Measurements from ENCODE around the gene KCNH6.

The KCNH6 gene

DNA sequence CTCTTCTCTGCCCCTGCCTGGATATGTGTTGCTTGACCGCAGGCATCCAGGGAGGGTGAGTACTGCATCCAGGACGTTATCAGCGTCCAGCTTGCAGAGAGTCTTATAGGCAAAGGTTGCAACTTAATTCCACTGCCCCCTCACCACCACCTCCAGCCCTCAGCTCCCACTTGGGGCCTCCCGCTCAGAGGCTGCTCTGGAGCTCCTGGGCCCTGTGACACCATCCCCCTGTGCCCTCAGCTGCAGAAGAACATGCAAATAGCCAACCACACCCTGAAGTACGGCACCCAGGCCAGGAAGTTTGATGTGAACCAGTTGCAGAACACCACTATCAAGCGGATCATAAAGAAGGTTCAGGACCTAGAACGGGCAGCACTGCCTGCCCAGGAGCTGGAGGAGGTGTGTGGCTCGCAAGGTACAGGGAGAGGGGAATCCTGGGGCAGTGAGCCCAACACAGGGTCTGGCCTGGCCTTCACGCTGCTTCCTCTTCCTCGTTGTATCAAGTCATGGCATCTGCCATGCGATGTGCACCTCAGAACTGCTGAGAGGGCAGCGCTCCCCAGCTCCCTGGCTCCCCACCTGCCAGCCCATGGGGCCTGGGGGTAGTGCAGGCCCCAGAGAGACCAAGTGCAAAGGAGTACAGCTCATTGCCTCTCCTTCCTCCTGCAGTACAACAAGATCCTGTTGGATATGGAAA is 36.7 kb upstream of the KCNH6 start:
- DNase-seq (ENCODE audit: low read depth in 2 of 2): no peak

DNA sequence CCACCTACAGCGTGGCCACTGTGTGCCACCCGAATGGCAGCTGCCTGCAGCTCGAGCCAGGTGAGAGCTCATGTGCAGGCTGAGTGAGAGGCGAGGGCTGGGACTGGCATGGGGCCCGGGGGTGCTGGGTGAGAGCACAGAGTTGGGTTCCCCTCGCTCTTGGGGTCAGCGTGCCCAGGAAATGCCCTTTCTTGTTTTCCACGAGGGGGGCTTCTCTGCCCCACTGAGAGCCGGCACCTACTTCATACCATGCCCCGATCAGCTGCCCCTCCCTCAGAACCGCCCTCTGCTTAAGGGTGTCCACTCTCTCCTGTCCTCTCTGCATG is 36.2 kb upstream of the KCNH6 start:
- no peak for DNase-seq (ENCODE audit: low read depth in 2 of 2)

DNA sequence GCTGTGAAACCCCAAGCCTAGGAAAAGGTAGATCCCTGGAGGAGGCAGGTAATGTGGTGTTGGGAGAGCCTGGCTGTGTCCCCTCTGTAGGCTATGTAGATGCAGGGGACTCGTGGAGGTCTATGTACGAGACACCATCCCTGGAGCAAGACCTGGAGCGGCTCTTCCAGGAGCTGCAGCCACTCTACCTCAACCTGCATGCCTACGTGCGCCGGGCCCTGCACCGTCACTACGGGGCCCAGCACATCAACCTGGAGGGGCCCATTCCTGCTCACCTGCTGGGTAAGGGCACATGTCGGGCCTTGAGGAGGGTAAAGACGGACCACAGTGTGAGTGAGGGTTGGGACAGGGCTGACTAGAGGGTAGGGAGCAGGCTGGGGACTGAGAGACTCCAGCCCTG is 34.3 kb upstream of the KCNH6 start:
- no peak for DNase-seq (ENCODE audit: low read depth in 2 of 2)

- no peak for DNase-seq (ENCODE audit: low read depth in 2 of 2)
These were observed 33.9 kb upstream of the KCNH6 start for GRCh38 chr17:63489291-63489690.

- no peak for DNase-seq (ENCODE audit: low read depth in 2 of 2)
These were observed 32.8 kb upstream of the KCNH6 start for GRCh38 chr17:63490329-63490728.

DNA sequence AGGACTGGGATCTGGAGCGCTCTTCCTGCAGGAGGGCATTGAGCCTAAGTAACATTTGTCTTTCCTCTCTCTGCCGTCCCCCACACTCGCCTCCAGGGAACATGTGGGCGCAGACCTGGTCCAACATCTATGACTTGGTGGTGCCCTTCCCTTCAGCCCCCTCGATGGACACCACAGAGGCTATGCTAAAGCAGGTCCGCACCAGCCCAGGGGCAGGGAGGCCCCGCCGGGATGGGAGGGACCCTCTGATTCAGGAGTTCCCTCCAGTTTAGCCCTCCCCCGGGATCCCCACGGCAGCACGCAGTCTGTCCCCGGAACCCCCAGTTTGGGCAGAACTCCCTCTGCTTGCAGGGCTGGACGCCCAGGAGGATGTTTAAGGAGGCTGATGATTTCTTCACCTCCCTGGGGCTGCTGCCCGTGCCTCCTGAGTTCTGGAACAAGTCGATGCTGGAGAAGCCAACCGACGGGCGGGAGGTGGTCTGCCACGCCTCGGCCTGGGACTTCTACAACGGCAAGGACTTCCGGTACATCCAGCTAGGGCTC is 32.2 kb upstream of the KCNH6 start:
- DNase-seq (ENCODE audit: low read depth in 2 of 2): no peak

- no peak for DNase-seq (ENCODE audit: low read depth in 2 of 2)
These were observed 31.7 kb upstream of the KCNH6 start for GRCh38 chr17:63491413-63491812.

DNA sequence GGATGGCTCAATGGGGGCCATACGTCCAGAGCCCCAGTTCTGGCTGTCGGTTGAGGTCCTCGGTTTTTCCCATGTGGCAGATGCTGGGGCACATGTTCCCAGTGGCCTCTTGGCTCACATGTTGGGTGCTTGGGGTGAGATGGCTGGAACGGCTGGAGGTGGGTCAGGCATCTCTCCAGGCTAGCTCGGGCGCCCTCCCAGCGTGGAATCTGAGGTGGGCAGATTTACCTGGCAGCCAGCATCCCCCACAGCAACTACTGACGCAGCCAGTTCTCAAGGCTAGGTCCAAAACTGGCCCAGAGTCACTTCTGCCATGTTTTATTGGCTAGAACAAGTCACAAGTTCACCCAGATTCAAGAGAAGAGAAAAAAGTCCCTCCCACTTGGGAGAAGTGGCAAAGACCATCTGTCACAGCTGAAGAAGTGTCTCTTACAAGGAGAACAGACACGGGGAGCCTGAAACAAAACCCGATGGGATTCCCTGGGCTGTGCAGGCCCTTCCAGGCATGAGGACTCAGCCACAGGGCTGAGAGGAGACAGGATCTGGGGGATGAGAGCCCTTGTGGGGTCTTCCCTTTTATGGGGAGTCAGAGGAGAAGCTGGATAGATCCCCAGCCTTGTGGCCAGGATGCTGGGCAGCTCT is 31.1 kb upstream of the KCNH6 start:
- no peak for DNase-seq (ENCODE audit: low read depth in 2 of 2)

GRCh38 chr17:63492940-63493339 is 30.2 kb upstream of the KCNH6 start:
- DNase-seq (ENCODE audit: low read depth in 2 of 2): no peak

DNA sequence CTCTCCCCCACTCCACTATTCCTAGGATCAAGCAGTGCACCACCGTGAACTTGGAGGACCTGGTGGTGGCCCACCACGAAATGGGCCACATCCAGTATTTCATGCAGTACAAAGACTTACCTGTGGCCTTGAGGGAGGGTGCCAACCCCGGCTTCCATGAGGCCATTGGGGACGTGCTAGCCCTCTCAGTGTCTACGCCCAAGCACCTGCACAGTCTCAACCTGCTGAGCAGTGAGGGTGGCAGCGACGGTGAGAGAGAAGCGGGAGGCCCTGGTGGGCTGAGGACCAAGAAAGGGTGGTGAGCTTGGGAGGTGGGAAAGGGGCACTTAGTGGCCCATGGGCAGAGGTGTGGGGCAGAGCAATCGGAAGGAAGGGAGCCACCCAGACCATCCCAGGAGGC is 29.7 kb upstream of the KCNH6 start:
- DNase-seq (ENCODE audit: low read depth in 2 of 2): no peak

DNA sequence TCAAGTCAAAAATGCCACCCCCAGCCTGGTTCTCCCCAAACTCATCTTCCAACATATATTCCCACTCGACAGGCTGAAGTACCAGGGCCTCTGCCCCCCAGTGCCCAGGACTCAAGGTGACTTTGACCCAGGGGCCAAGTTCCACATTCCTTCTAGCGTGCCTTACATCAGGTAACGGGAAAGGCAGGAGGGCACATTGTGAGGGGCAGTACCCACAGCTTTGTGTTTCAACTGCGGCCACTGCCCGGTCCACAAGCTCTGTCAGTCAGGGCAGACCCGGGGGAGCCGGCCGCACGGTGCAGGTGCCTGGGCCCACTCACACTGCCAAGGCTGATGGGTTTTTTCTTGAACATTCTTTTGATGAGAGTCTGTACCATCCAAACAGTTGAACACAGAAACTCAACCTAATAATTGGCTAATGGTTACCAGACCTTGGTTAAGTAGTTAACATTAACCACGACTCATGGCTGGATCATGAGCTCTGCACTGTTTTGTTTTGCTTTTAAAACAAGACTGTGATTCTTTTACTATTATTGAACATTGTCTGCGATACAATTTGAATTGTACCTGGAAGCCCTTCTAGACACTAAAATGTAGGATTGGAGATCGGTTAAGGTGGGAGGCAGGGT is 28.7 kb upstream of the KCNH6 start:
- no peak for DNase-seq (ENCODE audit: low read depth in 2 of 2)

DNA sequence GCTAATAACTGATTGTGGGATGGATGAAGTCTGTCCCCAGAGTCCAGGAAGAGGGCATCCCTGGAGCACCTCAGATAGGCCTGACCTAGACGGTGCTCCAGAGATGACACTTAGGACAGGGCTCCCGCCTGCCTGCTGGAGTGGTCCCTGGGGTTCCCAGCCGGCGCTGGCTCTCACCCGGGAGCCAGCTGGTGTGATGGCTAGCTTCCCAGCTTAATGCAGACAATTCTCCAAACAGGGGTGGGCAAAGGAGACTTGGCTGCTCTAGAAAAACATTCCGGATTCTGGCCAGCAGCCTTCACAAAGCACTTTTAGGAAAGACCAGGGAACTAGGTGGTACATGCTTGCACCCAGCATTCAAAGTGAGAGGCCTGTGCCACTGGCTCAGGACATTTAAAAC is 27.7 kb upstream of the KCNH6 start:
- DNase-seq (ENCODE audit: low read depth in 2 of 2): no peak

DNA sequence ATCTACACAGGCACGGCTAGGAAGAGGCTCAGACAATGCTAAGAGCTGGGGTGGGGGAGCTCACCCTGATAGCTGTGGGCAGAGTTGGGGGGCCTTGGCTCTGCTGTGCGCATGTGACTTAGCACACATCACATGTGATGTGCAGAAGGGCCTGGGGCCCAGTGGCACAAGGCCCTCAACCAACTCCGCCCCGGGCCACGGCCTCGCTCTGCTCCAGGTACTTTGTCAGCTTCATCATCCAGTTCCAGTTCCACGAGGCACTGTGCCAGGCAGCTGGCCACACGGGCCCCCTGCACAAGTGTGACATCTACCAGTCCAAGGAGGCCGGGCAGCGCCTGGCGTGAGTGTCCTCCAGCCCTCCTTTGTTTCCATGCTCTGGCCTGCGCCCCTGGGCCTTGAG is 27.0 kb upstream of the KCNH6 start:
- no peak for DNase-seq (ENCODE audit: low read depth in 2 of 2)

GRCh38 chr17:63496663-63497400 is 26.3 kb upstream of the KCNH6 start:
- DNase-seq (ENCODE audit: low read depth in 2 of 2): no peak

DNA sequence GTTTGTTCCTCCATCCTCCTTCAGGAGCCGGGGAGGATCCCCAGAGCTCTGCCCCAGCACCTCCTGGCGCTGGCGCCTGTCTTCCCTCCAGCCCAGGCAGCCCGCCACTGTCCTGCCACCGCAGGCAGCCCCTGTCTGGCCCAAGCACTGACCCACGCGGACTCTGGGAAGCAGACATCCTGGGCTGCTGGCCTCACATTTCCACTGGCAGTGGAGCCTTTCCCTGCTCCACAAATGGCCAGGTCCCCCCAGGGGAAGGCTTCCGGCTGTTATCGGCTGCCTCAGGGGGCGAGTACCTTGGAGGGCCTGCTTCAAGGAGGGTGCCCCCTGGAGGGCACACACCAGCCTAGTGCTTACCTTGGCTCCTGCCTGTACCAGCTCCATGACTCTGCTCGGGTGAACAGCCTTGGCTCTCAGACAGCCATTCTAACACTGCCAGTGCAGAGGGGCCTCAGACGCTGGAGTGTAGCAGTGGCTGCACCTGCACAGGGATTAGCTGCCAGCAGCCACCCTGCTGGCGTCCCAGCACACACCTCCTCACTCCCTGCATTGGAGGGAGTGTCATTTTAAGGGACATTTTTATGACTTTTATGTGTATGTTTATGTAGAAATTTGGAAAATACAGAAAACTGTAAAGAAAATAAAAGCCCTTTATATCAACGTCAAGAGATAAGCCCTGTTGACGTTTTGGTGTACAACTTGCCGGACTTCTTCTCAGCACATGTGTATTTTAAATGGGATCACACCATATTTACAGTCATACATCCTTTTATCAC is 25.3 kb upstream of the KCNH6 start:
- no peak for DNase-seq (ENCODE audit: low read depth in 2 of 2)

- no peak for DNase-seq (ENCODE audit: low read depth in 2 of 2)
These were observed 24.4 kb upstream of the KCNH6 start for GRCh38 chr17:63498626-63499195.

DNA sequence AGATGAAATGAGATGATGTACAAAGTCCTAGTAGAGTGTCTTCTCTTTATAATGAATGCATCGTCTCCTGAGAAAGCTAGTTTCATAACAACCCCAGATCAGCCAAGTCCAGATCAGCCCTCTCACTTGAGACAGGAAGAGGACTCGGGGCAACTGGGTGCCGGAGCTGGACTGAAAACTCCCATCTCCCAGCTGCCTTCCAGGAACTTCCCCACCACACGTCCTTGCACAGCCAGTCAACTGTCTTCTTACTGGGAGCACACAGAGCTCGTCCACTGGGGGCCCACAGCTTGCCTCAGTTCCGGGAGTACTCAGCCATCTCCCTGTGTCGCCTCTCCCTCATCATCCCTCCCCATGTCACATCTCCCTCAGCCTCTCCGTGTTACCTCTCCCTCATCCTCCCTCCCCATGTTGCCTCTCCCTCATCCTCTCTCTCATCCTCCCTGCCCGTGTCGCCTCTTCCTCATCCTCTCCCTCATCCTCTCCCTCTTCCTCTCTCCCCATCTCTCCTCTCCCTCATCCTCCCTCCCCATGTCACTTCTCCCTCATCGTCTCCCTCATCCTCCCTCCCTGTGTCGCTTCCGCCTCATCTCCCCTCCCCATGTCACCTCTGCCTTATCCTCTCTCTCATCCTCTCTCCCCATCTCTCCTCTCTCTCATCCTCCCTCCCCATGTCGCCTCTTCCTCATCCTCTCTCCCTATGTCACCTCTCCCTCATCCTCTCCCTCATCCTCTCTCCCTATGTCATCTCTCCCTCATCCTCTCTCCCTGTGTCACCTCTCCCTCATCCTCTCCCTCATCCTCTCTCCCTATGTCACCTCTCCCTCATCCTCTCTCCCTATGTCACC is 22.4 kb upstream of the KCNH6 start:
- no peak for DNase-seq (ENCODE audit: low read depth in 2 of 2)

DNA sequence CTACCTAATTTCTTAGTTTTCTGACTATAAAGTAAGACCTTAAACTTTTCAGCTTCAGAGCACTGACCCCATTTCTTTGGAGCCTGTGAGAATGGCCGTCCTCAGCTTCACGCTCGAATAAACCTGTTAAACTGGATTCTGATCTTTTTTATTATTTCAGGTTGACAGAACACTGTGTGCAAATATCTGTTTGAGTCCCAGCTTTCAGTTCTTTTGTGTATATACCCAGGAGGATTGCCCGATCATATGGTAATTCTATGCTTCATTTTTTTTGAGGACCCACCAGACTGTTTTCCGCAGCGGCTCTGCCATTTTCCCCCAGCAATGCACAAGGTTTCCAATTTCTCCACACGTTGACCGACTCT is 19.8 kb upstream of the KCNH6 start:
- DNase-seq (ENCODE audit: low read depth in 2 of 2): no peak

GRCh38 chr17:63504261-63504660 is 18.9 kb upstream of the KCNH6 start:
- no peak for DNase-seq (ENCODE audit: low read depth in 2 of 2)

DNA sequence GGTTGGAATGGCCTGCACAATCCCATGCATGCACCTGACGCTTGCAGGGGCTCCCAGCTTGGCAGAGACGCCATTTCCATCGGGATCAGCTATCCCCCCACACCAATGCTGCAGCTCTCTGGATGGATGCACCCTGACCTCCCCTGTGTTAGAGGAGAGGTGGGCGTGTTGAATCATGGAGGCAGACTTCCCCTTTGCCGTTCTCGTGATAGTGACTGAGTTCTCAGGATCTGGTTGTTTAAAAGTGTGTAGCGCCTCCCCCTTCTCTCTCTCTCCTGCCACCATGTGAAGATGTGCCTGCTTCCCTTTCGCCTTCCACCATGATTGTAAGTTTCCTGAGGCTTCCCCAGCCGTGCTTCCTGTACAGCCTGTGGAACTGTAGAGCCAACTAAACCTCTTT is 17.8 kb upstream of the KCNH6 start:
- DNase-seq (ENCODE audit: low read depth in 2 of 2): no peak

DNA sequence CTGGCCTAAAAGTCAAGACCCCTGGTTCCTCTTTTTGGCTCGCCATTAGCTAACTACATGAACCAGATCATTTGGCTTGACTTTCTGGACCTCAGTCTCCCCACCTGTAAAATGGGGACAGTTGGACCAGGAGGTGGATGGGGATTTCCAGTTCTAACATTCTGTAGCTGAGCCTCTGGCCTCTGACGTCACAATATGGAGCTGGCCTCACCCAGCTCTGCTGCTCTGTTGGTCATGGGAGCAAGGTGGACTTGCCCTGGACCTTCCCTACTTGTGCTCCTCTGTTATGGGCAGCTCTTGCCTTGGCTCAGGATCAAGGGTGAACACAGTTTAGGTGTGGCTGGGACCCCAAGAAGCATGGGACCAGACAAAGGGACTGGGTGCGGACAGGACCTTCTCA is 16.5 kb upstream of the KCNH6 start:
- DNase-seq (ENCODE audit: low read depth in 2 of 2): no peak
